ENCODE results near the gene SGPL1. TPM values are rescaled to one million over a fixed set of nuclear protein-coding genes. Genes with fewer than 3 reads are reported as not detected.

Gene SGPL1
- total and polyA plus RNA-seq, 3 experiments from 2014 or later, result 17.8 to 64.4 (median 64.3) TPM

GRCh38 chr10:70887804-70888800 lies 72.4 kb downstream of the SGPL1 start, which contains the start of gene PCBD1:
Gene PCBD1 (minus strand): TSS chr10:70888565. CDS start chr10:70888533, 32 bp downstream.
- Mint-ChIP-seq H3K27ac (peak within 1 kb of the TSS; percentile 30 to 98 (median 88)), H3K4me3 (peak within 1 kb of the TSS; percentile 85 to 94 (median 89)), H3K36me3 (peaks cover 0 to 23% (median 5%) of the 10 kb centered on the region in 3 donors), H3K27me3 (no peaks in the 10 kb centered on the region), H3K4me1 (peaks cover 11 to 23% (median 22%) of the 10 kb centered on the region in 3 donors), H3K9me3 (no peaks in the 10 kb centered on the region)
- no peaks in the 10 kb centered on the region for H3K9me3 ChIP-seq (ENCODE audit: low read length)
- peak; percentile 61 to 81 (median 69) for DNase-seq
- ChIA-PET CTCF (interaction anchor here (1.1 to 4.1 kb wide), 3 partner anchors 9 to 16 kb away, joined by 4 to 11 read pairs (median 4); no protein-coding TSS in a partner anchor), POLR2A (interaction anchor here (0.9 kb wide), 1 partner anchor 285 kb away, joined by 4 read pairs; no protein-coding TSS in a partner anchor)
- H3K36me3 ChIP-seq (ENCODE audit: insufficient read depth, low read length), result no peaks in the 10 kb centered on the region
- H3K27ac ChIP-seq (ENCODE audit: low read depth, low read length), result peak within 1 kb of the TSS; percentile 58
- H3K27me3 ChIP-seq (ENCODE audit: insufficient read depth, low read length, poor library complexity, severe bottlenecking), result no peaks in the 10 kb centered on the region
- H3K4me3 ChIP-seq (ENCODE audit: low read length), result peak within 1 kb of the TSS; percentile 69
- peaks cover 12% of the 10 kb centered on the region for H3K4me1 ChIP-seq (ENCODE audit: insufficient read depth, low read length)

- DNase-seq, result no peak
- H3K27me3 Mint-ChIP-seq, result no peaks in the 10 kb centered on the region
- Histone ChIP-seq H3K4me3 (ENCODE audit: low read length) (no peak overlapping the region), H3K9me3 (ENCODE audit: low read length) (no peaks in the 10 kb centered on the region), H3K4me1 (ENCODE audit: insufficient read depth, low read length) (peaks cover 12% of the 10 kb centered on the region), H3K27me3 (ENCODE audit: insufficient read depth, low read length, poor library complexity, severe bottlenecking) (no peaks in the 10 kb centered on the region), H3K27ac (ENCODE audit: low read depth, low read length) (no peak overlapping the region), H3K36me3 (ENCODE audit: insufficient read depth, low read length) (no peaks in the 10 kb centered on the region)
- peaks cover 0 to 12% (median 3%) of the 10 kb centered on the region in 3 donors for H3K36me3 Mint-ChIP-seq
- peak overlapping the region in 4 of 8 donors; percentile 20 to 95 (median 90) for H3K27ac Mint-ChIP-seq
- H3K4me1 Mint-ChIP-seq, result peaks cover 11 to 24% (median 23%) of the 10 kb centered on the region in 3 donors
- ChIA-PET CTCF (interaction anchor here (1.8 to 4.1 kb wide), 2 partner anchors 11 to 12 kb away, joined by 5 to 11 read pairs; no protein-coding TSS in a partner anchor), POLR2A (no interaction called here)
- peak overlapping the region; percentile 85 to 94 (median 89) for H3K4me3 Mint-ChIP-seq
- no peaks in the 10 kb centered on the region for H3K9me3 Mint-ChIP-seq
These were observed 73.5 kb downstream of the SGPL1 start for GRCh38 chr10:70889291-70889690.

- Mint-ChIP-seq H3K36me3 (peaks cover 0 to 2% (median 0%) of the 10 kb centered on the region in 3 donors), H3K27me3 (no peaks in the 10 kb centered on the region), H3K9me3 (no peaks in the 10 kb centered on the region), H3K4me3 (peak overlapping the region in 1 of 7 donors; percentile 89), H3K27ac (no peak overlapping the region), H3K4me1 (peaks cover 10 to 24% (median 18%) of the 10 kb centered on the region in 3 donors)
- Histone ChIP-seq H3K27me3 (ENCODE audit: insufficient read depth, low read length, poor library complexity, severe bottlenecking) (no peaks in the 10 kb centered on the region), H3K27ac (ENCODE audit: low read depth, low read length) (no peak overlapping the region), H3K4me3 (ENCODE audit: low read length) (no peak overlapping the region), H3K36me3 (ENCODE audit: insufficient read depth, low read length) (no peaks in the 10 kb centered on the region), H3K9me3 (ENCODE audit: low read length) (no peaks in the 10 kb centered on the region), H3K4me1 (ENCODE audit: insufficient read depth, low read length) (peaks cover 12% of the 10 kb centered on the region)
- ChIA-PET CTCF (interaction anchor here (1.8 kb wide), 1 partner anchor 9 kb away, joined by 5 read pairs; no protein-coding TSS in a partner anchor), POLR2A (interaction anchor here (0.7 kb wide), 1 partner anchor 355 kb away, joined by 3 read pairs; no protein-coding TSS in a partner anchor)
- DNase-seq, result no peak
These were observed 75.2 kb downstream of the SGPL1 start for GRCh38 chr10:70890917-70891431.

GRCh38 chr10:70891627-70892026 lies 75.9 kb downstream of the SGPL1 start:
- POLR2A ChIA-PET, result interaction anchor here (0.7 kb wide), 1 partner anchor 356 kb away, joined by 3 read pairs; no protein-coding TSS in a partner anchor
- peaks cover 9 to 24% (median 18%) of the 10 kb centered on the region in 3 donors for H3K4me1 Mint-ChIP-seq
- H3K4me3 ChIP-seq (ENCODE audit: low read length), result no peak overlapping the region
- no peaks in the 10 kb centered on the region for H3K9me3 Mint-ChIP-seq
- DNase-seq, result no peak
- H3K36me3 ChIP-seq (ENCODE audit: insufficient read depth, low read length), result no peaks in the 10 kb centered on the region
- no peaks in the 10 kb centered on the region for H3K27me3 Mint-ChIP-seq
- H3K27ac ChIP-seq (ENCODE audit: low read depth, low read length), result no peak overlapping the region
- peaks cover 0 to 2% (median 0%) of the 10 kb centered on the region in 3 donors for H3K36me3 Mint-ChIP-seq
- H3K27ac Mint-ChIP-seq, result no peak overlapping the region
- CTCF ChIA-PET, result no interaction called here
- no peaks in the 10 kb centered on the region for H3K9me3 ChIP-seq (ENCODE audit: low read length)
- peak overlapping the region in 2 of 7 donors; percentile 6 to 77 for H3K4me3 Mint-ChIP-seq
- no peaks in the 10 kb centered on the region for H3K27me3 ChIP-seq (ENCODE audit: insufficient read depth, low read length, poor library complexity, severe bottlenecking)
- peaks cover 12% of the 10 kb centered on the region for H3K4me1 ChIP-seq (ENCODE audit: insufficient read depth, low read length)

GRCh38 chr10:70892631-70893030 lies 76.9 kb downstream of the SGPL1 start:
- H3K27me3 Mint-ChIP-seq, result no peaks in the 10 kb centered on the region
- H3K27ac Mint-ChIP-seq, result no peak overlapping the region
- Histone ChIP-seq H3K36me3 (ENCODE audit: insufficient read depth, low read length) (no peaks in the 10 kb centered on the region), H3K4me1 (ENCODE audit: insufficient read depth, low read length) (peaks cover 6% of the 10 kb centered on the region), H3K27ac (ENCODE audit: low read depth, low read length) (no peak overlapping the region), H3K4me3 (ENCODE audit: low read length) (no peak overlapping the region), H3K9me3 (ENCODE audit: low read length) (no peaks in the 10 kb centered on the region), H3K27me3 (ENCODE audit: insufficient read depth, low read length, poor library complexity, severe bottlenecking) (no peaks in the 10 kb centered on the region)
- H3K4me3 Mint-ChIP-seq, result peak overlapping the region in 1 of 7 donors; percentile 30
- peaks cover 0 to 2% (median 0%) of the 10 kb centered on the region in 3 donors for H3K36me3 Mint-ChIP-seq
- H3K9me3 Mint-ChIP-seq, result no peaks in the 10 kb centered on the region
- POLR2A ChIA-PET, result no interaction called here
- peaks cover 7 to 15% (median 11%) of the 10 kb centered on the region in 3 donors for H3K4me1 Mint-ChIP-seq
- CTCF ChIA-PET, result no interaction called here
- DNase-seq, result no peak

GRCh38 chr10:70893227-70894006 lies 77.7 kb downstream of the SGPL1 start:
- POLR2A ChIA-PET, result no interaction called here

GRCh38 chr10:70894416-70894815 lies 78.7 kb downstream of the SGPL1 start:
- CTCF ChIA-PET, result interaction anchor here (0.8 kb wide), 1 partner anchor 31 kb away, joined by 3 read pairs; no protein-coding TSS in a partner anchor

More at GRCh38 chr10:70893227-70894006, 77.7 kb downstream of the SGPL1 start:
- Histone ChIP-seq H3K27ac (ENCODE audit: low read depth, low read length) (no peak overlapping the region), H3K9me3 (ENCODE audit: low read length) (no peaks in the 10 kb centered on the region), H3K4me3 (ENCODE audit: low read length) (no peak overlapping the region), H3K27me3 (ENCODE audit: insufficient read depth, low read length, poor library complexity, severe bottlenecking) (no peaks in the 10 kb centered on the region), H3K36me3 (ENCODE audit: insufficient read depth, low read length) (no peaks in the 10 kb centered on the region), H3K4me1 (ENCODE audit: insufficient read depth, low read length) (peaks cover 5% of the 10 kb centered on the region)
- peaks cover 7 to 14% (median 10%) of the 10 kb centered on the region in 3 donors for H3K4me1 Mint-ChIP-seq
- H3K36me3 Mint-ChIP-seq, result peaks cover 0 to 2% (median 0%) of the 10 kb centered on the region in 3 donors
- no peak for DNase-seq
- H3K9me3 Mint-ChIP-seq, result no peaks in the 10 kb centered on the region
- H3K4me3 Mint-ChIP-seq, result peak overlapping the region in 1 of 7 donors; percentile 30
- no peaks in the 10 kb centered on the region for H3K27me3 Mint-ChIP-seq
- CTCF ChIA-PET, result interaction anchor here (0.8 kb wide), 1 partner anchor 32 kb away, joined by 3 read pairs; no protein-coding TSS in a partner anchor
- H3K27ac Mint-ChIP-seq, result peak overlapping the region in 1 of 8 donors; percentile 57

More at GRCh38 chr10:70894416-70894815, 78.7 kb downstream of the SGPL1 start:
- no peaks in the 10 kb centered on the region for H3K9me3 ChIP-seq (ENCODE audit: low read length)
- H3K36me3 ChIP-seq (ENCODE audit: insufficient read depth, low read length), result no peaks in the 10 kb centered on the region
- DNase-seq, result no peak
- no peak overlapping the region for H3K4me3 ChIP-seq (ENCODE audit: low read length)
- no peaks in the 10 kb centered on the region for H3K4me1 ChIP-seq (ENCODE audit: insufficient read depth, low read length)
- Mint-ChIP-seq H3K4me3 (no peak overlapping the region), H3K27ac (no peak overlapping the region), H3K9me3 (no peaks in the 10 kb centered on the region), H3K36me3 (no peaks in the 10 kb centered on the region), H3K27me3 (no peaks in the 10 kb centered on the region), H3K4me1 (peaks cover 0 to 5% (median under 1%) of the 10 kb centered on the region in 3 donors)
- H3K27ac ChIP-seq (ENCODE audit: low read depth, low read length), result no peak overlapping the region
- POLR2A ChIA-PET, result no interaction called here
- no peaks in the 10 kb centered on the region for H3K27me3 ChIP-seq (ENCODE audit: insufficient read depth, low read length, poor library complexity, severe bottlenecking)
